T-helper 1 cell treated with Interleukin-12 subunit alpha and Interleukin-12 subunit beta and Interleukin-4 antibody, amounts not matched to agents 30 ng/mL and 1 ng/mL, for 36 hours (primary cell): ENCODE measurements around the gene KIAA1143. TPM values are rescaled to one million over a fixed set of nuclear protein-coding genes. Genes with fewer than 3 reads are reported as not detected.

ENCODE experiments used
- intact Hi-C: fragments of 100-400 bp; cut with micrococcal nuclease; formaldehyde crosslinking; loops from one replicate; pipeline ENCODE4 v1.15.1; 2024
- total RNA-seq: library from RNA; stranded (reverse); gene quantifications from 2 replicates; pipeline ENCODE4 v1.2.3, GENCODE V29; 2022

Gene KIAA1143
- total RNA-seq, result 30.3 and 32.7 TPM in 2 replicates

- intact Hi-C loops, result loop anchor here (1.0 to 2.0 kb wide), 11 partner anchors 32 to 927 kb away; partner anchors contain the start of genes EXOSC7, SACM1L, TCAIM and TMEM42
Measured at GRCh38 chr3:44761424-44762169, at the start of gene KIAA1143, which contains the start of gene KIF15. TSS of gene KIAA1143 (minus strand) at chr3:44761619. CDS start at chr3:44761602, 17 bp downstream. TSS of gene KIF15 (plus strand) at chr3:44761794. CDS start at chr3:44761866, 72 bp downstream.

- intact Hi-C loops, result no loop called here
Measured at GRCh38 chr3:44805960-44806359, 44.5 kb upstream of the KIAA1143 start.

GRCh38 chr3:44803298-44803697, 41.9 kb upstream of the KIAA1143 start:
- intact Hi-C loops, result no loop called here

GRCh38 chr3:44802011-44802410, 40.6 kb upstream of the KIAA1143 start:
- intact Hi-C loops, result no loop called here

- intact Hi-C loops, result no loop called here
Measured at GRCh38 chr3:44795197-44795596, 33.8 kb upstream of the KIAA1143 start.

- intact Hi-C loops, result no loop called here
Measured at GRCh38 chr3:44782891-44783290, 21.5 kb upstream of the KIAA1143 start.

- intact Hi-C loops, result no loop called here
Measured at GRCh38 chr3:44772099-44772442, 10.7 kb upstream of the KIAA1143 start.

GRCh38 chr3:44771424-44772098, 10.1 kb upstream of the KIAA1143 start:
- intact Hi-C loops, result no loop called here

- intact Hi-C loops, result no loop called here
Measured at GRCh38 chr3:44764248-44764647, 2.8 kb upstream of the KIAA1143 start.

GRCh38 chr3:44762690-44763089, 1.3 kb upstream of the KIAA1143 start:
- intact Hi-C loops, result no loop called here

- intact Hi-C loops, result no loop called here
Measured at GRCh38 chr3:44762170-44762677, 805 bp upstream of the KIAA1143 start.

GRCh38 chr3:44761101-44761423, 357 bp downstream of the KIAA1143 start:
- intact Hi-C loops, result loop anchor here (1.0 to 2.0 kb wide), 11 partner anchors 32 to 928 kb away; partner anchors contain the start of genes EXOSC7, SACM1L, TCAIM and TMEM42

GRCh38 chr3:44734646-44735168, 26.7 kb downstream of the KIAA1143 start:
- intact Hi-C loops, result no loop called here

- intact Hi-C loops, result loop anchor here (1.0 to 5.0 kb wide), 4 partner anchors 17 to 87 kb away; partner anchors contain the start of genes KIAA1143, KIF15 and ZNF502
Measured at GRCh38 chr3:44729384-44729910, 32.0 kb downstream of the KIAA1143 start, which contains the start of gene ZNF501. TSS of gene ZNF501 (plus strand) at chr3:44729635. CDS start at chr3:44734422, 4,787 bp downstream.

- intact Hi-C loops, result no loop called here
Measured at GRCh38 chr3:44722103-44722401, 39.4 kb downstream of the KIAA1143 start.

GRCh38 chr3:44721231-44722102, 40.0 kb downstream of the KIAA1143 start:
- intact Hi-C loops, result no loop called here

GRCh38 chr3:44712455-44713075, 48.9 kb downstream of the KIAA1143 start, which contains the start of gene ZNF502:
TSS of gene ZNF502 (plus strand) at chr3:44712660. CDS start at chr3:44720262, 7,602 bp downstream.
- intact Hi-C loops, result loop anchor here (1.0 kb wide), 2 partner anchors 17 to 49 kb away; partner anchors contain the start of genes KIAA1143, KIF15 and ZNF501
